HG03066 (cell line): ENCODE results near the gene EPHA3.
"Not testable (repeated sequence)": the region's sequence is repeated elsewhere in the genome, so short reads cannot be mapped to it uniquely, and the experiment has no call there.

ENCODE experiments used
- ATAC-seq: cut with Tn5 transposase; IDR thresholded peaks from one replicate; pipeline ENCODE4 v1.9.1; 2021; ENCODE audit warnings: low read depth; ENCODE audit not compliant: unreplicated experiment

EPHA3 gene

GRCh38 chr3:89350935-89351334 is 243.5 kb downstream of the EPHA3 start:
- not testable (repeated sequence) for ATAC-seq

GRCh38 chr3:89353465-89353864 is 246.0 kb downstream of the EPHA3 start:
- ATAC-seq: no peak

- ATAC-seq: no peak
These were observed 250.9 kb downstream of the EPHA3 start for GRCh38 chr3:89358281-89358680.

- ATAC-seq: no peak
These were observed 252.7 kb downstream of the EPHA3 start for GRCh38 chr3:89360156-89360555.

- ATAC-seq: no peak
These were observed 255.1 kb downstream of the EPHA3 start for GRCh38 chr3:89362496-89362895.

GRCh38 chr3:89363171-89363570 is 255.8 kb downstream of the EPHA3 start:
- ATAC-seq: no peak

GRCh38 chr3:89364314-89364713 is 256.9 kb downstream of the EPHA3 start:
- no peak for ATAC-seq

DNA sequence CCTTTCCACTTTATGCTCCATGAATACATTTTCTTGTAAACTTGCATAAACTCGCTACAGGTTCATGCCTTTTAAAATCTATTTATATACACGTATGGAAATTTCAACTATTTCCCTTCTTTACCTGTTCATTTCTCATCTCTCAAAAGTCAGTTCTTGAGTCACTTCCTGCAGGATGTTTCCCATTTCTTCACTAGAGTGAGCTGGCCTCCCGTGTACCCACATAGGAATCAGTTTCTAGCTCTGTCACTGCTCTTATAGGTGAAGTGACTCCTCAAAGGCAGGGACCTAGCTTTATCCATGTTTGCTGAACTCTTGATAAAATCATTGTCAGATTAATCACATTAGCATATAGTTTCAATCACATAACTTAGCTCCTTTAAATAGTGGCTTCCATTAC is 259.7 kb downstream of the EPHA3 start:
- ATAC-seq: no peak

- no peak for ATAC-seq
These were observed 261.4 kb downstream of the EPHA3 start for GRCh38 chr3:89368846-89369245.

DNA sequence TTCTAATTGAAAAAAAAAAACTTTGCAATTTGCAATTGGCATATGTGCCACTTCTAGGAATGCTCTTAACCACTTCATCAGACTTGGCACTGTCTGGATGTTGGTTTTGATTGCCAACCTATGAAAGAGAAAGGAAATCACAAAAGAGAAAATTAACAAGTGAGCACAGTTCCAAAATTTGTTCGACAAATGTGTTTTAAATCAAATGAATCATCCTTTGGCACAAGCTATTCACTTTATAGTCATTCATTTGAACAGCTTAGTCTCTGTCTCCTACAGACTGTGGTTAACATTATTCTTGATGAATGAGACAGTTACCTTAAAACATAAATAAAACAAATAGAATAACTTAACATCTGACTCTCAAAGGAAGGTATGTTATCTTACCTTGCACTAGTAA is 265.0 kb downstream of the EPHA3 start:
- ATAC-seq: no peak

GRCh38 chr3:89373434-89373833 is 266.0 kb downstream of the EPHA3 start:
- ATAC-seq: no peak

DNA sequence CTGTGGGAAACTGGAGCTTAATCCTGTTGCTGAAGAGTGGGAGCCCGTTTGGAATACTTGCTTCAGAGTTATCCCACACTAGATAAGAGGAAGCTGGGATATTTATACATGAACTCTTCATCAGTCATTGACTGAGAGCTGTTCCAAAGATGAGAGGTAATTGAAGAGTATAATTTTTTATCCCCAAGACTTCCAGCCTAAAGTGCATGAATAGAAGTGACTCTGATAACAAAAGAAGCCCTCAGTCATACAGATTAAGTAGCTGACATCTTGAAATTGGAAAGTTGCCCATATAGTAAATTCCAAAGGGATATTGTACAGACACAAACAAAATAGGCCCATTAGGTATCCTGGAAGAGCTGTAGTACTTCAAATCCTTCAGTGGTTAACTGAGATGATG is 268.0 kb downstream of the EPHA3 start:
- no peak for ATAC-seq

DNA sequence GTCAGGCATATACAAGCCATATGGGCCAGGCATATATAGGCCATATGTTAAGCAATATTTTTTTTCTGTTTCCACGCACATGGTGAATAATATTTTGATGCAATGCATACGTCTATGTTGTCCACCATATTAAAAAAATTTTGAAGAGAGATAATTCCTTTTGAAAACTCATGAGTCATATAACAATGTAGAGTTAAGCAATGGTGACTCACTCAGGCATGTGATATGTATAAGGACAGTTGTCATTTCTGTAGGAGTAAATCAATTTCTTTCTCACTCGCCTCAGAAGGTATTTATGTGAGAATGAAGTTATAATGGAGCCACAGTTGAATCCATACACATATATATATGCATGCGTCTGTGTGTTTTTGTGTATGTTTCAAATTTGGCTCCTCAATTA is 272.6 kb downstream of the EPHA3 start:
- no peak for ATAC-seq

GRCh38 chr3:89392991-89393390 is 285.6 kb downstream of the EPHA3 start:
- ATAC-seq: no peak

- ATAC-seq: no peak
These were observed 288.0 kb downstream of the EPHA3 start for GRCh38 chr3:89395456-89395855.

DNA sequence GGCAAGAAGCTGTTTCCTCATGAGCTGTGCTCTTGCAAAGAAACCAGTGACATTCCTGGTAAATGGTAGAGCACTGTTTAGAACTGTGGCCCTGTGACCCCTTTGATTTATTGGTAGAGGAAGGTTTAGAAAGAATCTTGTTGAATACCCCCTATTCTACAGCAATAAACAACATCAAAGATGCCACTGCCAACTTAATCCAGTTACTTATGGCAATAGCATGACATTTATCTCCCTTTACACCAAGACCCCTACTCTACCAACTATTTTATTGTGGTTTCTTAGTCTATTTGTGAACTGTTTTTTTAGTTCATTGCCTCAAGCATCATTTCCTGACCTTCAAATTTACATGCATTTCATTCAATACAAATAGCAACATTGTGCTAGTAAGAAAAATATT is 288.6 kb downstream of the EPHA3 start:
- ATAC-seq: no peak

- no peak for ATAC-seq
These were observed 294.6 kb downstream of the EPHA3 start for GRCh38 chr3:89402051-89402450.

- ATAC-seq: no peak
These were observed 297.8 kb downstream of the EPHA3 start for GRCh38 chr3:89405176-89405575.

- no peak for ATAC-seq
These were observed 298.2 kb downstream of the EPHA3 start for GRCh38 chr3:89405593-89405992.

DNA sequence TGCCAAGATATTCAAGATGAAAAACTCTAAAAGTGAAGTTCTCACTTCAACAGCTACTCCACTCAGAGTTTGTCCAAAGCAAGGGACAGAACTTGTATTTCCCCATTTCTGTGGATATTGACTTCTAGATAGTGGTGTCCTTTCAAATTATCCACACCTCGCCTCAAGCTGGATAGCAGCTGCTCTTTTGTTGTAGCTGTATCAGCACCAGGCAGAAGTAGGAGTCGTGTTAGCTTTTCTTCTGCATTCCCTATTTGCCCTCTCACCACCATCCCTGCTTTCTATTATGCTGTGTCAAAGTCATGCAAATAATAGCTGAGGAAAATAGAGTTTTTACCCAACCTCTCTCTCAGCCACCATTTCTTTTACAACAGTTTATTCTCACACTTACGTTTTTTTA is 303.8 kb downstream of the EPHA3 start:
- no peak for ATAC-seq

DNA sequence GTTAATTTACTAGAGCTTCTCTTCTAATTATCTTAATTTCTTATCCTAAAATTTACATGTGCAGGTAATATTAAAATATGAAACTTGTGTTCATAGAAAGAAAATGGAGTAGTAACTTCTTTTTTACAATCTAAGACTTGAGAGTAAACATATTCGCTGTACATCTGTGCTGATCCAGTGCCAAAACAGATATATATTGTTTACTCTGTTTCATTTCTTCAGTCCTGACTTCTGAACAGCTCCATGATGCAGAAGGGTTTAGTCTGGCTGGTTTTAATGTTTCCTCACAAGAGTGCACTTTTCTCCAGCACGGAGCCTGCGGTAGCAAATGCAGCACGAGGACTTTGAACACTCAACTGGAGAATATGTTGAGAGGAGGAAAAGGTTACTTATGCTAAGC is 306.8 kb downstream of the EPHA3 start:
- no peak for ATAC-seq

- ATAC-seq: no peak
These were observed 312.3 kb downstream of the EPHA3 start for GRCh38 chr3:89419647-89420241.

GRCh38 chr3:89426060-89426459 is 318.6 kb downstream of the EPHA3 start:
- ATAC-seq: no peak
